HUES6 (cell line): Measurements from ENCODE around the gene FBLN5.

Experiments used
- H3K27ac ChIP-seq: 2 replicates; pipeline ENCODE4 v1.7.0; 2013; ENCODE audit warnings: low read depth, mild to moderate bottlenecking, low read length, inconsistent platforms
- H3K27me3 ChIP-seq: 2 replicates; pipeline ENCODE4 v1.6.1; 2013; ENCODE audit warnings: low read length; ENCODE audit not compliant: control insufficient read depth, insufficient read depth
- H3K36me3 ChIP-seq: 2 replicates; pipeline ENCODE4 v1.6.1; 2013; ENCODE audit warnings: low read length; ENCODE audit not compliant: control insufficient read depth, insufficient read depth
- H3K4me1 ChIP-seq: 2 replicates; pipeline ENCODE4 v1.6.1; 2013; ENCODE audit warnings: low read length; ENCODE audit not compliant: control insufficient read depth, insufficient read depth
- H3K4me3 ChIP-seq: 2 replicates; pipeline ENCODE4 v1.5.1; 2013; ENCODE audit warnings: low read depth, low read length
- H3K9ac ChIP-seq: one replicate; pipeline ENCODE4 v1.6.1; 2013; ENCODE audit warnings: mild to moderate bottlenecking, low read length
- H3K9me3 ChIP-seq: 2 replicates; pipeline ENCODE4 v1.6.1; 2013; ENCODE audit warnings: low read depth, low read length; ENCODE audit not compliant: control insufficient read depth, insufficient read depth

Gene FBLN5

DNA sequence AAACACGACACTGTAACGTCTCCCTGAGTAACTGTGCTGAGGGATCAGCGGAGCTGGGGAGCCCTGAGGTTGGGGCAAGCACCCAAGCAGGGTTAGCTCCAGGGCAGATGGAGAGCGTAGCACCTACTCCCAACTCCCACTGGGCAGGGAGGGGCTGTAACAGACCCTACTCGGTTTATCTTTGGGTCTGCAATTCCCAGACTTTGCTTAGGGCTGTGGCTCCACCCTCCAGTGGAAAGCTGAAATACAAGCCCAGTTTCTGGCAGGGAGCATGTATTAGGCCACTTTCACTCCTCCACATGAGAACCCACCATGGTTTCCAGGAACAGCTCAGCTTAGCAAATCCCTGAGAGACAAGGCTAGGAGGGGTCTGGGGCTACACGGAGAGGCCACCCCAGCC is 62.8 kb downstream of the FBLN5 start:
- Histone ChIP-seq H3K9ac (no peak overlapping the region), H3K27ac (no peak overlapping the region), H3K36me3 (no peaks in the 10 kb centered on the region), H3K4me1 (no peaks in the 10 kb centered on the region; the same call in 1 of the 2 replicates), H3K4me3 (no peak overlapping the region), H3K9me3 (no peaks in the 10 kb centered on the region), H3K27me3 (no peaks in the 10 kb centered on the region)

GRCh38 chr14:91883753-91884152 is 63.7 kb downstream of the FBLN5 start:
- Histone ChIP-seq H3K9me3 (no peaks in the 10 kb centered on the region), H3K4me1 (no peaks in the 10 kb centered on the region; the same call in 1 of the 2 replicates), H3K4me3 (no peak overlapping the region), H3K36me3 (no peaks in the 10 kb centered on the region), H3K27me3 (no peaks in the 10 kb centered on the region), H3K27ac (no peak overlapping the region), H3K9ac (no peak overlapping the region)

DNA sequence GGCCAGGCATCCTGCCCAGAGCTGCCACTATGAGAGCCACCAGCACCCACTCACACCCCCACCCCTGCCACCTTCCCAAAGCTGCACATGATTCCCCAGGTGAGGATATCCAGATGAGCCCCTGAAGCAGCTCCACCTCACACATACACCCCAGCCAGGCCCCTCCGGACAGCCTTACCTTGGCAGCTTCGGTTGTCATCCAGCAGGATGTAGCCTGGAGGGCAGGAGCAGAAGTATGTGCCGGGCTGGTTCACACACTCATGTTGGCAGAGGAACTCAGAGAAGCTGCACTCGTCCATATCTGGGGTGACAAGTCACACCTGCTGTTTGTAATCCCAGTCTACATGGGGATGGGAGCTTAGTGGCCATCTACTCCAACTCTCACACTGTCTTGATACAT is 64.7 kb downstream of the FBLN5 start:
- no peak overlapping the region for H3K27ac ChIP-seq
- no peaks in the 10 kb centered on the region for H3K36me3 ChIP-seq
- H3K27me3 ChIP-seq = no peaks in the 10 kb centered on the region
- H3K4me1 ChIP-seq = no peaks in the 10 kb centered on the region; the same call in 1 of the 2 replicates
- H3K9ac ChIP-seq = no peak overlapping the region
- H3K4me3 ChIP-seq = no peak overlapping the region
- no peaks in the 10 kb centered on the region for H3K9me3 ChIP-seq

DNA sequence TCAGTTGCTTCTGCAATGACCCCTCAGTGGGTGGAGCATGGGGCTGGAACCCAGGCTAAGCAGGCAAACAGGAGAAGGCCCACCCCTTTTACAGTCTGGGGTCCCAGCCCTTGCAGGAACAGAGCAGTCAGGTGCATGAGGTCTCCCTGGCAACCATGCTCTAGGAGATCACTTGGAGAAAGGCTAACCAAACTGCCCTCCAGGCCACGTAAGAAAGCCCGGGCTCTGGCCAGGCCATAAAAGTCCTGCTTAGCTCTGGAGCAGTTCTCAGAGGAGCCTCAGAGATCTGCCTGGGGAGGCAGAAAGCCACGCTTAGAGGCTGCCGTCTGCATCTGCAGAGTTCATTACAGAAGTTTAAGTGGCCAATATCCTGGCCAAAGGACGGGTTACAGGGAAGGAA is 65.1 kb downstream of the FBLN5 start:
- H3K4me3 ChIP-seq = no peak overlapping the region
- no peak overlapping the region for H3K27ac ChIP-seq
- H3K9me3 ChIP-seq = no peaks in the 10 kb centered on the region
- no peaks in the 10 kb centered on the region; the same call in 1 of the 2 replicates for H3K4me1 ChIP-seq
- no peaks in the 10 kb centered on the region for H3K27me3 ChIP-seq
- H3K9ac ChIP-seq = no peak overlapping the region
- no peaks in the 10 kb centered on the region for H3K36me3 ChIP-seq

- Histone ChIP-seq H3K27me3 (no peaks in the 10 kb centered on the region), H3K4me1 (no peaks in the 10 kb centered on the region), H3K36me3 (no peaks in the 10 kb centered on the region), H3K27ac (no peak overlapping the region), H3K9ac (no peak overlapping the region), H3K4me3 (no peak overlapping the region), H3K9me3 (no peaks in the 10 kb centered on the region)
Observed at GRCh38 chr14:91879196-91879595, 68.3 kb downstream of the FBLN5 start.

- no peak overlapping the region for H3K9ac ChIP-seq
- H3K4me1 ChIP-seq = no peaks in the 10 kb centered on the region
- no peaks in the 10 kb centered on the region for H3K9me3 ChIP-seq
- no peak overlapping the region for H3K4me3 ChIP-seq
- no peak overlapping the region for H3K27ac ChIP-seq
- no peaks in the 10 kb centered on the region for H3K36me3 ChIP-seq
- H3K27me3 ChIP-seq = no peaks in the 10 kb centered on the region
Observed at GRCh38 chr14:91878274-91878673, 69.2 kb downstream of the FBLN5 start.

- H3K27me3 ChIP-seq = no peaks in the 10 kb centered on the region
- H3K36me3 ChIP-seq = no peaks in the 10 kb centered on the region
- H3K4me1 ChIP-seq = peaks cover 4% of the 10 kb centered on the region; the same call in 1 of the 2 replicates
- no peak overlapping the region for H3K4me3 ChIP-seq
- H3K27ac ChIP-seq = no peak overlapping the region
- H3K9ac ChIP-seq = no peak overlapping the region
- H3K9me3 ChIP-seq = no peaks in the 10 kb centered on the region
Observed at GRCh38 chr14:91877376-91877915, 70.0 kb downstream of the FBLN5 start.

- H3K4me3 ChIP-seq = no peak overlapping the region
- no peaks in the 10 kb centered on the region for H3K9me3 ChIP-seq
- H3K27ac ChIP-seq = no peak overlapping the region
- no peaks in the 10 kb centered on the region for H3K27me3 ChIP-seq
- peaks cover 6% of the 10 kb centered on the region; the same call in 1 of the 2 replicates for H3K4me1 ChIP-seq
- H3K36me3 ChIP-seq = no peaks in the 10 kb centered on the region
- no peak overlapping the region for H3K9ac ChIP-seq
Observed at GRCh38 chr14:91876492-91876891, 71.0 kb downstream of the FBLN5 start.

GRCh38 chr14:91875525-91876286 is 71.8 kb downstream of the FBLN5 start:
- Histone ChIP-seq H3K27ac (no peak overlapping the region), H3K4me1 (peaks cover 6% of the 10 kb centered on the region; the same call in 1 of the 2 replicates), H3K36me3 (no peaks in the 10 kb centered on the region), H3K9me3 (no peaks in the 10 kb centered on the region), H3K27me3 (no peaks in the 10 kb centered on the region), H3K9ac (no peak overlapping the region), H3K4me3 (no peak overlapping the region)

- Histone ChIP-seq H3K9me3 (peaks cover 1% of the 10 kb centered on the region; the same call in 1 of the 2 replicates), H3K36me3 (no peaks in the 10 kb centered on the region), H3K27ac (no peak overlapping the region), H3K9ac (no peak overlapping the region), H3K4me1 (peaks cover 17% of the 10 kb centered on the region), H3K4me3 (no peak overlapping the region), H3K27me3 (no peaks in the 10 kb centered on the region)
Observed at GRCh38 chr14:91873471-91874415, 73.8 kb downstream of the FBLN5 start.
